ENCODE data around the gene RFTN1. TPM values are rescaled to one million over a fixed set of nuclear protein-coding genes. Genes with fewer than 3 reads are reported as not detected.

Gene RFTN1
- total and polyA plus RNA-seq, 3 donors from 2014 or later, result 20.8 to 25.7 (median 22.2) TPM

GRCh38 chr3:16504242-16504641 is 9.3 kb downstream of the RFTN1 start:
- intact Hi-C loops (cut with DNase I; ENCODE audit: low total_unique reads), result no loop called here
- no peak for TF ChIP-seq CTCF (IDR thresholded peaks at IDR 0.05)
- no peak for TF ChIP-seq POLR2A (IDR thresholded peaks at IDR 0.05)
- H3K27me3 ChIP-seq, result no peaks in the 10 kb centered on the region
- no peaks in the 10 kb centered on the region for H3K9me3 ChIP-seq
- H3K27ac ChIP-seq, result no peak overlapping the region
- DNase-seq, result no peak
- H3K36me3 ChIP-seq (ENCODE audit: low read depth, missing control alignments), result no peaks in the 10 kb centered on the region
- WGBS, 2 donors, result 98% methylated on average over 2 of the region's 2 CpGs
- H3K4me3 ChIP-seq, result no peak overlapping the region
- no peaks in the 10 kb centered on the region for H3K4me1 ChIP-seq

GRCh38 chr3:16503191-16503776 is 10.2 kb downstream of the RFTN1 start:
- H3K4me3 ChIP-seq, result no peak overlapping the region
- H3K36me3 ChIP-seq (ENCODE audit: low read depth, missing control alignments), result no peaks in the 10 kb centered on the region
- TF ChIP-seq CTCF (IDR thresholded peaks at IDR 0.05) (no peak), POLR2A (IDR thresholded peaks at IDR 0.05) (no peak)
- no peaks in the 10 kb centered on the region for H3K4me1 ChIP-seq
- DNase-seq, result no peak
- no peaks in the 10 kb centered on the region for H3K9me3 ChIP-seq
- H3K27me3 ChIP-seq, result no peaks in the 10 kb centered on the region
- intact Hi-C loops (cut with DNase I; ENCODE audit: low total_unique reads), result no loop called here
- no peak overlapping the region for H3K27ac ChIP-seq
- WGBS, 2 donors, result 89 to 91% methylated on average over 1 of the region's 1 CpG

GRCh38 chr3:16502347-16502908 is 11.1 kb downstream of the RFTN1 start:
- no peak for DNase-seq
- Histone ChIP-seq H3K27me3 (no peaks in the 10 kb centered on the region), H3K27ac (no peak overlapping the region), H3K36me3 (ENCODE audit: low read depth, missing control alignments) (no peaks in the 10 kb centered on the region), H3K9me3 (no peaks in the 10 kb centered on the region), H3K4me1 (no peaks in the 10 kb centered on the region), H3K4me3 (no peak overlapping the region)
- TF ChIP-seq CTCF (IDR thresholded peaks at IDR 0.05) (no peak), POLR2A (IDR thresholded peaks at IDR 0.05) (no peak)
- intact Hi-C loops (cut with DNase I; ENCODE audit: low total_unique reads), result no loop called here
- WGBS, 2 donors, result 83 to 91% methylated on average over 7 of the region's 7 CpGs

- H3K27ac ChIP-seq, result no peak overlapping the region
- DNase-seq, result no peak
- no peaks in the 10 kb centered on the region for H3K4me1 ChIP-seq
- H3K36me3 ChIP-seq (ENCODE audit: low read depth, missing control alignments), result no peaks in the 10 kb centered on the region
- no peaks in the 10 kb centered on the region for H3K27me3 ChIP-seq
- no peaks in the 10 kb centered on the region for H3K9me3 ChIP-seq
- no peak overlapping the region for H3K4me3 ChIP-seq
- intact Hi-C loops (cut with DNase I; ENCODE audit: low total_unique reads), result no loop called here
- no peak for TF ChIP-seq POLR2A (IDR thresholded peaks at IDR 0.05)
- no peak for TF ChIP-seq CTCF (IDR thresholded peaks at IDR 0.05)
- 91 to 94% methylated on average over 4 of the region's 4 CpGs for whole genome bisulfite sequencing, 2 donors
These were observed 12.1 kb downstream of the RFTN1 start for GRCh38 chr3:16501376-16501775.

- no peak for DNase-seq
- Histone ChIP-seq H3K27ac (no peak overlapping the region), H3K9me3 (no peaks in the 10 kb centered on the region), H3K27me3 (no peaks in the 10 kb centered on the region), H3K4me3 (no peak overlapping the region), H3K36me3 (ENCODE audit: low read depth, missing control alignments) (no peaks in the 10 kb centered on the region), H3K4me1 (no peaks in the 10 kb centered on the region)
- TF ChIP-seq POLR2A (IDR thresholded peaks at IDR 0.05) (no peak), CTCF (IDR thresholded peaks at IDR 0.05) (no peak)
- intact Hi-C loops (cut with DNase I; ENCODE audit: low total_unique reads), result no loop called here
- WGBS, 2 donors, result 93 to 94% methylated on average over 12 of the region's 12 CpGs
These were observed 12.6 kb downstream of the RFTN1 start for GRCh38 chr3:16500911-16501310.

Data from testis (tissue), 3 donors.